GM12878 (cell line): ENCODE measurements around the gene BZW2. TPM values are rescaled to one million over a fixed set of nuclear protein-coding genes. Genes with fewer than 3 reads are reported as not detected.

Source experiments
- ATAC-seq: fragments of 200-7000 bp; cut with Tn5 transposase; 3 replicates; pipeline ENCODE4 v1.9.1; 2020; ENCODE audit warnings: mild to moderate bottlenecking, moderate library complexity
- BruUV-seq: library from RNA; stranded (reverse); fragments of 400-500 nt; replicated peaks from 2 replicates; lab custom pipeline; 2021; lab: Mats Ljungman, UMichigan
- CTCF ChIA-PET: fragments of 300-600 bp; sonication (Branson Sonifier 250); formaldehyde crosslinking; extraction: SDS; loops from one replicate; lab custom pipeline; 2021; ENCODE audit warnings: inconsistent platforms; lab: Yijun Ruan, JAX
- POLR2A ChIA-PET: fragments of 350-600 bp; formaldehyde crosslinking; extraction: SDS; loops from one replicate; lab custom pipeline; 2021; ENCODE audit warnings: inconsistent platforms; lab: Charles Lee
- RAD21 ChIA-PET: fragments of 300-600 bp; sonication (Branson Sonifier 250); formaldehyde crosslinking; loops from one replicate; lab custom pipeline; 2023; ENCODE audit warnings: antibody characterized with exemption; ENCODE audit not compliant: unreplicated experiment; lab: Charles Lee
- SMC1A ChIA-PET: fragments of 300-600 bp; sonication (Branson Sonifier 250); formaldehyde crosslinking; loops from one replicate; lab custom pipeline; 2023; ENCODE audit not compliant: unreplicated experiment, uncharacterized antibody; lab: Charles Lee
- DNase-seq: peaks from one replicate; pipeline ENCODE4 v3.0.0-alpha.2; 2011; ENCODE audit warnings: low read depth, low spot score
- FAIRE-seq: peaks from 3 replicates; lab custom pipeline; 2011; peaks lifted over from hg19 to GRCh38; lab: Jason Lieb, UNC
- H2AFZ ChIP-seq: 2 replicates; pipeline ENCODE4 v1.6.0; 2011; ENCODE audit warnings: low read depth, low read length, control low read depth; ENCODE audit not compliant: control insufficient read depth
- H3K27ac ChIP-seq: 2 replicates; pipeline ENCODE4 v1.5.1; 2011; ENCODE audit warnings: control low read depth; ENCODE audit not compliant: control insufficient read depth, insufficient read depth
- H3K27me3 ChIP-seq, 2 experiments: replicated peaks in 1 of 2; 2 replicates each; pipeline versions ENCODE4 v1.6.0 to v1.6.1; 2011; ENCODE audit warnings: low read length in 1 of 2; ENCODE audit not compliant: control insufficient read depth in 2 of 2, insufficient read depth in 2 of 2
- H3K36me3 ChIP-seq, 2 experiments: 2 replicates each; pipeline ENCODE4 v1.5.1; 2011; ENCODE audit warnings: low read length in 1 of 2; ENCODE audit not compliant: control insufficient read depth in 2 of 2, insufficient read depth in 2 of 2
- H3K4me1 ChIP-seq: 2 replicates; pipeline ENCODE4 v1.6.1; 2011; ENCODE audit warnings: mild to moderate bottlenecking, low read length, moderate library complexity, mixed read lengths; ENCODE audit not compliant: control insufficient read depth, insufficient read depth
- H3K4me2 ChIP-seq: 2 replicates; pipeline ENCODE4 v1.6.0; 2011; ENCODE audit warnings: control low read depth; ENCODE audit not compliant: control insufficient read depth, insufficient read depth
- H3K4me3 ChIP-seq: fragments of 200-600 bp; sonication (generic); 2 replicates; pipeline ENCODE4 v1.5.1; 2016
- H3K79me2 ChIP-seq: 2 replicates; pipeline ENCODE4 v1.6.0; 2011; ENCODE audit warnings: low read length; ENCODE audit not compliant: control insufficient read depth, insufficient read depth
- H3K9ac ChIP-seq: 2 replicates; pipeline ENCODE4 v1.8.0; 2011; ENCODE audit warnings: low read length, control low read depth, mixed read lengths; ENCODE audit not compliant: control insufficient read depth, insufficient read depth
- H3K9me3 ChIP-seq: replicated peaks from 3 replicates; pipeline ENCODE4 v1.5.1; 2011; ENCODE audit warnings: mild to moderate bottlenecking, low read length; ENCODE audit not compliant: control insufficient read depth, insufficient read depth
- H4K20me1 ChIP-seq: 2 replicates; pipeline ENCODE4 v1.6.0; 2011; ENCODE audit not compliant: control insufficient read depth, insufficient read depth
- ASH2L ChIP-seq: fragments of 300-600, 200-600 bp; sonication (generic); IDR thresholded peaks from 2 replicates; pipeline ENCODE4 v1.6.1; 2017; ENCODE audit warnings: low read depth, mild to moderate bottlenecking, borderline replicate concordance
- CEBPB ChIP-seq, 2 experiments: fragments of 150-350 bp in 1 of 2; IDR thresholded peaks; 2 replicates each; pipeline ENCODE4 v1.6.1; 2012 to 2014; ENCODE audit warnings: low read depth in 2 of 2, low read length in 2 of 2, borderline replicate concordance in 1 of 2, inconsistent platforms in 1 of 2
- CHD2 ChIP-seq: IDR thresholded peaks from 2 replicates; pipeline ENCODE4 v1.6.1; 2011; ENCODE audit warnings: low read depth, low read length, improper control_type of control experiment, borderline replicate concordance
- ELK1 ChIP-seq: IDR thresholded peaks from 2 replicates; pipeline ENCODE4 v1.6.1; 2012; ENCODE audit warnings: low read depth, low read length, improper control_type of control experiment
- EP300 ChIP-seq, 2 experiments: fragments of 150-350 bp in 1 of 2; IDR thresholded peaks; 2 replicates each; pipeline ENCODE4 v1.6.1; 2011 to 2012; ENCODE audit warnings: low read depth in 2 of 2, low read length in 2 of 2, borderline replicate concordance in 1 of 2, improper control_type of control experiment in 1 of 2, inconsistent platforms in 1 of 2; ENCODE audit not compliant: control insufficient read depth in 1 of 2
- HDAC2 ChIP-seq: fragments of 200-600 bp; sonication (generic); IDR thresholded peaks from 2 replicates; pipeline ENCODE4 v1.6.1; 2017
- PAX5 ChIP-seq: IDR thresholded peaks from 2 replicates; pipeline ENCODE4 v1.6.1; 2011; ENCODE audit warnings: low read depth, low read length, borderline replicate concordance
- POLR2A ChIP-seq: IDR thresholded peaks from 2 replicates; pipeline ENCODE4 v1.6.1; 2011; ENCODE audit warnings: low read depth, mild to moderate bottlenecking, low read length
- SMAD5 ChIP-seq: IDR thresholded peaks from 2 replicates; pipeline ENCODE4 v1.6.1; 2016; ENCODE audit warnings: antibody characterized with exemption, low read depth
- SMARCA5 ChIP-seq: fragments of 450-650 bp; IDR thresholded peaks from 2 replicates; pipeline ENCODE4 v1.6.1; 2017; ENCODE audit warnings: mild to moderate bottlenecking
- SREBF1 ChIP-seq: IDR thresholded peaks from 2 replicates; pipeline ENCODE4 v1.6.1; 2012; ENCODE audit warnings: mild to moderate bottlenecking, low read length
- ZBTB40 ChIP-seq: fragments of 450-650 bp; IDR thresholded peaks from 2 replicates; pipeline ENCODE4 v1.6.1; 2016; ENCODE audit warnings: mild to moderate bottlenecking, moderate library complexity, borderline replicate concordance
- ZNF384 ChIP-seq: IDR thresholded peaks from 2 replicates; pipeline ENCODE4 v1.6.1; 2012; ENCODE audit warnings: low read depth, mild to moderate bottlenecking, low read length, improper control_type of control experiment, borderline replicate concordance
- WGBS: methylation state at CpG from one replicate; pipeline ENCODE4 v1.1.6; 2016; ENCODE audit warnings: low lambda C conversion rate; ENCODE audit not compliant: insufficient replicate concordance, insufficient coverage; ENCODE audit errors: missing lambda C conversion rate; 5-methylcytosine and 5-hydroxymethylcytosine counted together
- in situ Hi-C: fragments of 300-500 bp; cut with MboI; formaldehyde crosslinking; loops from 9 replicates; pipeline ENCODE4 v1.14.3; 2018; ENCODE audit warnings: mixed read lengths
- intact Hi-C: fragments of 100-400 bp; cut with micrococcal nuclease; formaldehyde crosslinking; loops from one replicate; pipeline ENCODE4 v1.14.2; 2022; ENCODE audit not compliant: unreplicated experiment
- polyA plus RNA-seq, 11 experiments: library from polyadenylated mRNA; depleted of rRNA in 4 of 11; unstranded in 6 of 11; stranded (reverse) in 5 of 11; fragments of >200 nt; fragmentation: Nextera tagmentation in 4 of 11; fragmentation: Illumina TruSeq in 1 of 11; extraction: Ambion mirVana in 4 of 11; extraction: Trizol in 1 of 11; gene quantifications; 1 replicate in 1 of 11; 2 replicates in 10 of 11; pipeline versions ENCODE4 v1.2.1 to v1.2.3, GENCODE V29; 2011 to 2016; ENCODE audit warnings: inconsistent platforms in 2 of 11, missing spikeins in 2 of 11, low read depth in 1 of 11
- total RNA-seq, 4 experiments: library from RNA; depleted of rRNA in 3 of 4; stranded (reverse); fragments of >200 nt in 3 of 4; fragmentation: Illumina TruSeq in 1 of 4; extraction: Trizol in 1 of 4; gene quantifications; 2 replicates each; pipeline versions ENCODE4 v1.2.1 to v1.2.3, GENCODE V29; 2013 to 2021
- TF ChIP-seq, protein P1 (sequence below): IDR thresholded peaks from 2 replicates; pipeline ENCODE4 v1.6.1; 2011; ENCODE audit warnings: borderline replicate concordance, low read depth, mild to moderate bottlenecking, moderate library complexity, low read length; ENCODE audit not compliant: insufficient read depth, poor library complexity, severe bottlenecking
- TF ChIP-seq, protein P2 (sequence below): fragments of 450-650 bp; formaldehyde crosslinking; IDR thresholded peaks from 2 replicates; pipeline ENCODE4 v1.4.0; 2022; ENCODE audit warnings: mild to moderate bottlenecking, moderate library complexity

Gene BZW2
- total and polyA plus RNA-seq, 10 of the 15 experiments (the other 5 are each of a cell fraction or from before 2014, with no cell fraction given), result 1.3 to 6.8 (median 3.1) TPM

DNA sequence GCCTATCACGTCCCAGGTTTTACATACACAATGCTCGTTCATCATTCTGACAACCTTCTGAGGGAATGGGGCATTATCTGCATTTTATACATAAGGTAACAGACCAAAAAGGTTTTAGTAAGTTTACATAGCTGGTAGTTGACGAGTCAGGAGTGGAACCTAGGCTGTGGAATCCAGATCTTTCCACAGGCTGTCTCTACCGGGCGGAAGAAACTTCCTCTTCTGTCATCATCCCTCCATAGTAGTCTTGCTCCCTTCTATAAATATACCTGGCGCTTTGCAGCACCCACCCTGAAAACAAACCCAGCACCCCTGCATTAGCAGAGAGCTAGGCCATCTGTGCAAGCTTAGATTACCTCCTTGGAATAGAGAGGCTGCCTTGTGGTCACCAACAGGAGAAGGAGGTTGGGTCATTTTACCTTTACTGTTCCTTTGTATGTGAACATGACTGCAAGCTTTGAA is 108.9 kb downstream of the BZW2 start:
- FAIRE-seq, result no peak
- BruUV-seq, result no TSS peak
- DNase-seq, result no peak
- H3K27ac ChIP-seq, result no peak overlapping the region
- in situ Hi-C loops, result no loop called here
- RAD21 ChIA-PET, result no interaction called here
- TF ChIP-seq, protein P1, sequence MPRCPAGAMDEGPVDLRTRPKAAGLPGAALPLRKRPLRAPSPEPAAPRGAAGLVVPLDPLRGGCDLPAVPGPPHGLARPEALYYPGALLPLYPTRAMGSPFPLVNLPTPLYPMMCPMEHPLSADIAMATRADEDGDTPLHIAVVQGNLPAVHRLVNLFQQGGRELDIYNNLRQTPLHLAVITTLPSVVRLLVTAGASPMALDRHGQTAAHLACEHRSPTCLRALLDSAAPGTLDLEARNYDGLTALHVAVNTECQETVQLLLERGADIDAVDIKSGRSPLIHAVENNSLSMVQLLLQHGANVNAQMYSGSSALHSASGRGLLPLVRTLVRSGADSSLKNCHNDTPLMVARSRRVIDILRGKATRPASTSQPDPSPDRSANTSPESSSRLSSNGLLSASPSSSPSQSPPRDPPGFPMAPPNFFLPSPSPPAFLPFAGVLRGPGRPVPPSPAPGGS, result no peak
- TF ChIP-seq ZBTB40 (no peak), PAX5 (no peak), ASH2L (no peak), SMARCA5 (no peak), HDAC2 (no peak), POLR2A (no peak), CEBPB (IDR thresholded peaks at IDR 0.05; ENCODE audit: borderline replicate concordance in 1 of 2, low read depth in 2 of 2, low read length in 2 of 2) (no peak), SMAD5 (no peak), EP300 (IDR thresholded peaks at IDR 0.05; ENCODE audit: borderline replicate concordance in 1 of 2, control insufficient read depth in 1 of 2, low read depth in 2 of 2, low read length in 2 of 2) (no peak), ELK1 (no peak), ZNF384 (no peak), SREBF1 (no peak), CHD2 (no peak)
- TF ChIP-seq, protein P2, sequence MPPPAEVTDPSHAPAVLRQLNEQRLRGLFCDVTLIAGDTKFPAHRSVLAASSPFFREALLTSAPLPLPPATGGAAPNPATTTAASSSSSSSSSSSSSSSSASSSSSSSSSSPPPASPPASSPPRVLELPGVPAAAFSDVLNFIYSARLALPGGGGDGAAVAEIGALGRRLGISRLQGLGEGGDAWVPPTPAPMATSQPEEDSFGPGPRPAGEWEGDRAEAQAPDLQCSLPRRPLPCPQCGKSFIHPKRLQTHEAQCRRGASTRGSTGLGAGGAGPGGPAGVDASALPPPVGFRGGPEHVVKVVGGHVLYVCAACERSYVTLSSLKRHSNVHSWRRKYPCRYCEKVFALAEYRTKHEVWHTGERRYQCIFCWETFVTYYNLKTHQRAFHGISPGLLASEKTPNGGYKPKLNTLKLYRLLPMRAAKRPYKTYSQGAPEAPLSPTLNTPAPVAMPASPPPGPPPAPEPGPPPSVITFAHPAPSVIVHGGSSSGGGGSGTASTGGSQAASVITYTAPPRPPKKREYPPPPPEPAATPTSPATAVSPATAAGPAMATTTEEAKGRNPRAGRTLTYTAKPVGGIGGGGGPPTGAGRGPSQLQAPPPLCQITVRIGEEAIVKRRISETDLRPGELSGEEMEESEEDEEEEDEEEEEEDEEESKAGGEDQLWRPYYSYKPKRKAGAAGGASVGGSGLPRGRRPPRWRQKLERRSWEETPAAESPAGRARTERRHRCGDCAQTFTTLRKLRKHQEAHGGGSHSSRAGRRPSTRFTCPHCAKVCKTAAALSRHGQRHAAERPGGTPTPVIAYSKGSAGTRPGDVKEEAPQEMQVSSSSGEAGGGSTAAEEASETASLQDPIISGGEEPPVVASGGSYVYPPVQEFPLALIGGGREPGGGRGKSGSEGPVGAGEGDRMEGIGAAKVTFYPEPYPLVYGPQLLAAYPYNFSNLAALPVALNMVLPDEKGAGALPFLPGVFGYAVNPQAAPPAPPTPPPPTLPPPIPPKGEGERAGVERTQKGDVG (CRISPR knock-in tag), result no peak
- peaks cover 5 to 16% of the 10 kb centered on the region in 2 experiments for H3K27me3 ChIP-seq
- H2AFZ ChIP-seq, result no peak overlapping the region
- POLR2A ChIA-PET, result no interaction called here
- no peak overlapping the region for H3K4me2 ChIP-seq
- intact Hi-C loops, result no loop called here
- ATAC-seq, result no peak
- no peaks in the 10 kb centered on the region for H3K36me3 ChIP-seq
- H3K9me3 ChIP-seq, result no peaks in the 10 kb centered on the region
- no peaks in the 10 kb centered on the region for H3K79me2 ChIP-seq
- no peak overlapping the region for H3K9ac ChIP-seq
- H3K4me1 ChIP-seq, result no peaks in the 10 kb centered on the region
- H4K20me1 ChIP-seq, result no peaks in the 10 kb centered on the region
- SMC1A ChIA-PET, result interaction anchor here (1.3 kb wide), 1 partner anchor 9 kb away, joined by 3 read pairs; no protein-coding TSS in a partner anchor
- WGBS, result 60% methylated on average over 6 of the region's 6 CpGs
- CTCF ChIA-PET, result no interaction called here
- no peak overlapping the region for H3K4me3 ChIP-seq
